GM13977 (cell line): ENCODE measurements around the gene SLC7A6.

Experiments
- DNase-seq: peaks from one replicate; pipeline ENCODE4 v3.0.0; 2012; ENCODE audit warnings: low spot score
- CTCF ChIP-seq: IDR thresholded peaks from 2 replicates; pipeline ENCODE4 v1.5.1; 2012; ENCODE audit warnings: mild to moderate bottlenecking, control low read depth; ENCODE audit not compliant: insufficient read depth; ENCODE audit errors: extremely low read depth, missing control alignments
- in situ Hi-C: fragments of 300-500 bp; cut with MboI; formaldehyde crosslinking; loops from one replicate; pipeline ENCODE4 v1.12.0; 2022; ENCODE audit warnings: low sequenced_read_pairs, low pct_unique_long_range_greater_than_20kb, mixed read lengths, inconsistent platforms; ENCODE audit not compliant: unreplicated experiment

Gene SLC7A6

GRCh38 chr16:68263559-68264127 lies 683 bp upstream of the SLC7A6 start:
- in situ Hi-C loops, result loop anchor here (5.0 kb wide), 1 partner anchor 64 kb away; no protein-coding TSS in a partner anchor
- TF ChIP-seq CTCF, result no peak
- no peak for DNase-seq

GRCh38 chr16:68265078-68265920 lies 973 bp downstream of the SLC7A6 start:
- in situ Hi-C loops, result no loop called here
- TF ChIP-seq CTCF, result no peak
- peak; percentile 67 for DNase-seq

GRCh38 chr16:68267612-68268405 lies 3.5 kb downstream of the SLC7A6 start:
- TF ChIP-seq CTCF, result no peak
- in situ Hi-C loops, result no loop called here
- no peak for DNase-seq

- no peak for DNase-seq
- in situ Hi-C loops, result no loop called here
Observed at GRCh38 chr16:68269793-68270192, 5.5 kb downstream of the SLC7A6 start.

GRCh38 chr16:68270353-68270752 lies 6.0 kb downstream of the SLC7A6 start:
- no peak for DNase-seq
- in situ Hi-C loops, result no loop called here

More at GRCh38 chr16:68269793-68270192, 5.5 kb downstream of the SLC7A6 start:
- TF ChIP-seq CTCF, result no peak

More at GRCh38 chr16:68270353-68270752, 6.0 kb downstream of the SLC7A6 start:
- TF ChIP-seq CTCF, result no peak
